Adrenal gland (tissue), 12 donors: ENCODE results near the gene HMHB1. TPM values are rescaled to one million over a fixed set of nuclear protein-coding genes. Genes with fewer than 3 reads are reported as not detected.

Experiments
- DNase-seq, 7 donors: peaks; one replicate each; pipeline ENCODE4 v3.0.0-alpha.2; 2019 to 2020
- H3K27ac ChIP-seq, 5 donors: fragments of 200-600 bp; sonication (generic) in 4 of 5; 1 replicate in 3 of 5; 2 replicates in 2 of 5; pipeline versions ENCODE4 v1.5.1 to v1.8.0; 2016 to 2020; ENCODE audit warnings: mild to moderate bottlenecking in 1 of 5
- H3K27me3 ChIP-seq: fragments of 200-600 bp; 2 replicates; pipeline ENCODE4 v1.8.0; 2021
- H3K36me3 ChIP-seq, 2 donors: fragments of 200-600 bp; replicated peaks in 1 of 2; 1 replicate in 1 of 2; 2 replicates in 1 of 2; pipeline versions ENCODE4 v1.5.1 to v1.8.0; 2018 to 2022
- H3K4me1 ChIP-seq, 2 donors: fragments of 200-600 bp; replicated peaks in 1 of 2; 1 replicate in 1 of 2; 2 replicates in 1 of 2; pipeline versions ENCODE4 v1.5.1 to v1.8.0; 2018 to 2021
- H3K4me3 ChIP-seq, 4 donors: fragments of 200-600 bp; sonication (generic) in 3 of 4; one replicate each; pipeline ENCODE4 v1.5.1; 2016 to 2018
- H3K9me3 ChIP-seq, 3 donors: fragments of 200-600 bp; sonication (generic) in 1 of 3; replicated peaks in 1 of 3; 1 replicate in 2 of 3; 2 replicates in 1 of 3; pipeline versions ENCODE4 v1.5.1 to v1.8.0; 2016 to 2021
- POLR2A ChIP-seq, 2 donors: fragments of 450-650 bp; IDR thresholded peaks; one replicate each; pipeline ENCODE4 v1.6.1; 2017; ENCODE audit warnings: antibody characterized with exemption in 2 of 2, mild to moderate bottlenecking in 2 of 2, moderate library complexity in 1 of 2
- WGBS, 4 donors: extraction: QIAGEN DNeasy Blood & Tissue Kit in 2 of 4; methylation state at CpG; one replicate each; pipeline versions ENCODE4 v1.1.5 to v1.1.7; 2013 to 2017; 5-methylcytosine and 5-hydroxymethylcytosine counted together
- intact Hi-C, 2 donors: fragments of 100-400 bp; cut with DNase I; formaldehyde crosslinking; loops; one replicate each; pipeline versions ENCODE4 v1.14.1 to v1.15.0; 2022 to 2023
- polyA plus RNA-seq, 3 donors: library from polyadenylated mRNA; stranded (reverse); fragments of 200-250 nt in 2 of 3; fragments of 350-450 nt in 1 of 3; fragmentation: Illumina TruSeq in 1 of 3; extraction: RNeasy Lipid Tissue Mini Kit (QIAGEN cat#74804) in 1 of 3; gene quantifications; one replicate each; pipeline ENCODE4 v1.2.3, GENCODE V29; 2013 to 2014
- total RNA-seq, 9 donors: library from RNA; depleted of rRNA in 4 of 9; stranded (reverse); fragments of >200 nt in 4 of 9; fragments of 120-200 nt in 1 of 9; fragmentation: NEBNext Ultra II Directional in 1 of 9; extraction: Animal tissue kit (Norgen Biotek cat#: 25700) in 1 of 9; gene quantifications; one replicate each; pipeline versions ENCODE4 v1.1.0 to v1.2.4, GENCODE V29; 2013 to 2023
- TF ChIP-seq, protein P1 (sequence below), 6 experiments: fragments of 450-650 bp in 4 of 6; fragments of 200-600 bp in 2 of 6; sonication (generic) in 1 of 6; IDR thresholded peaks; 1 replicate in 5 of 6; 2 replicates in 1 of 6; pipeline versions ENCODE4 v1.5.1 to v1.8.0; 2016 to 2021; ENCODE audit warnings: antibody characterized with exemption in 6 of 6, mild to moderate bottlenecking in 2 of 6, moderate library complexity in 1 of 6
- donor health status: healthy with polysubstance abuse.
- donor health status: Bipolar disorder and iron deficiency.
- donor health status: DM: yes; HTN: yes; CAD: no.
- donor health status: DM: no; HTN: no; CAD: no.
- donor health status: DM: no; HTN: no; CAD: no.
- donor health status: DM: yes; HTN: yes; CAD: no.

HMHB1 gene
- total and polyA plus RNA-seq, 12 donors, result not detected

DNA sequence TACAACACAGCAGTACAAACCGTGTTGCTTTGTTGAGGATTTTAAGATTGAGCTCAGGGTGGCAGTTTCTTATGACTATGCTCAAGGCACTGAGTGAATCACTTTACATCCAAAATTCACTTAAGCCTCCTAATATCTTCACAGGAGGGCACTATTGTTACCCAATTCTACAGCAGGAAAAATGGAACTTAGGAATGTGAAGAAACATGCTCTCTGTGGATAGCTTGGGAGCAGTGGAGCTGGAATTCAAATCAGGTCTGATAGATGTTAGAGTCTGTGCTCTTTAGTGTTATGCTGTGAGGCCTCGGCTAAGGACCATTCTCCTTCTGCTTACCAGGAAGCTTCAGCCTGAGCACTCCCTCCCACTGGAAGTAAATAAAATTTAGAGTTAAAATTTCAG lies 18.7 kb upstream of the HMHB1 start:
- Histone ChIP-seq H3K36me3 (no peaks in the 10 kb centered on the region), H3K4me3 (no peak overlapping the region), H3K4me1 (no peaks in the 10 kb centered on the region), H3K9me3 (no peaks in the 10 kb centered on the region), H3K27me3 (no peaks in the 10 kb centered on the region), H3K27ac (no peak overlapping the region)
- DNase-seq, result no peak
- WGBS, 4 donors, result 62 to 82% (median 71%) methylated on average over 2 of the region's 2 CpGs
- intact Hi-C loops, result no loop called here
- TF ChIP-seq, protein P1, sequence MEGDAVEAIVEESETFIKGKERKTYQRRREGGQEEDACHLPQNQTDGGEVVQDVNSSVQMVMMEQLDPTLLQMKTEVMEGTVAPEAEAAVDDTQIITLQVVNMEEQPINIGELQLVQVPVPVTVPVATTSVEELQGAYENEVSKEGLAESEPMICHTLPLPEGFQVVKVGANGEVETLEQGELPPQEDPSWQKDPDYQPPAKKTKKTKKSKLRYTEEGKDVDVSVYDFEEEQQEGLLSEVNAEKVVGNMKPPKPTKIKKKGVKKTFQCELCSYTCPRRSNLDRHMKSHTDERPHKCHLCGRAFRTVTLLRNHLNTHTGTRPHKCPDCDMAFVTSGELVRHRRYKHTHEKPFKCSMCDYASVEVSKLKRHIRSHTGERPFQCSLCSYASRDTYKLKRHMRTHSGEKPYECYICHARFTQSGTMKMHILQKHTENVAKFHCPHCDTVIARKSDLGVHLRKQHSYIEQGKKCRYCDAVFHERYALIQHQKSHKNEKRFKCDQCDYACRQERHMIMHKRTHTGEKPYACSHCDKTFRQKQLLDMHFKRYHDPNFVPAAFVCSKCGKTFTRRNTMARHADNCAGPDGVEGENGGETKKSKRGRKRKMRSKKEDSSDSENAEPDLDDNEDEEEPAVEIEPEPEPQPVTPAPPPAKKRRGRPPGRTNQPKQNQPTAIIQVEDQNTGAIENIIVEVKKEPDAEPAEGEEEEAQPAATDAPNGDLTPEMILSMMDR (IDR thresholded peaks at IDR 0.05), result no peak
- TF ChIP-seq POLR2A (IDR thresholded peaks at IDR 0.05), result no peak

DNA sequence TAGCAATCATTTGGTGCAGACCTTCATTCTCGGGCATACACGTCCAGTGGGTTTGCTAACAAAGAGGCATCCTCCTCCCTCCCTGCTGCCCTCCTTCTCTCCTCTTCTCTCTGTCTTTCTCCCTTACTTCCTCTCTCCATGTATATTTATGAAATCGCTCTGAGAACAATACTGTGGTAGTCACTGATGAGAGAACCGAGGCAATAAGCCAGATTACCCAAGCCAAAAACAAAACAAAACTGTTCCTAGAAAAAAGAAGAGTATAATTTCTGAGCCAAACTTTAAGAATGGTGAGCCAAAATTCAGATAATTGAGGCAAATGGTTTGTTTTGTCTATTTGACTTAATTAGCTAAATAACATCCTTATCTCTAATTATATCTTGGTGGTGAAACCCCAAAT lies 15.8 kb upstream of the HMHB1 start:
- no peaks in the 10 kb centered on the region for H3K27me3 ChIP-seq
- no peaks in the 10 kb centered on the region for H3K4me1 ChIP-seq
- H3K27ac ChIP-seq, result no peak overlapping the region
- no peaks in the 10 kb centered on the region for H3K9me3 ChIP-seq
- intact Hi-C loops, result no loop called here
- no peaks in the 10 kb centered on the region for H3K36me3 ChIP-seq
- no peak for DNase-seq
- no peak overlapping the region for H3K4me3 ChIP-seq
- WGBS, 4 donors, result 45 to 66% (median 56%) methylated on average over 4 of the region's 4 CpGs
- TF ChIP-seq, protein P1 (IDR thresholded peaks at IDR 0.05), result no peak
- no peak for TF ChIP-seq POLR2A (IDR thresholded peaks at IDR 0.05)

DNA sequence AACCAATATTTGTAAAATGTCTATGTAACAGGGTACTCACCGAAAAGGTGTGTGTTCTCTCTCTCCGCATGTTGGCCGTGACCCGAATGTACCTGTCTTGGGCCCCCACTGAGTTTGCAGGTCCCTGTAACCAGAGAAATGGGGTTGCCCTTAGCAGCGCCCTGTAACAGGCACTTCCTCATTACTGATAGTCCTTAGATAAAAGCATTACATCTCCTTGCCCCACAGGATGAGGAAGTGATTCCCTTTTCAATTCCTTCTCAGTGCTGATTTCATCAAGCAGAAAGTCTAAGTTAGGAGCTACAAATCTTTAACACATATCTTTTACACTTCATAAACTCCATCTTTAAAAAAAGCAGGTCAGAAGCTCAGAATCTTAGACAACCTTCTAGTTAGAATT lies 15.2 kb upstream of the HMHB1 start:
- no peak overlapping the region for H3K27ac ChIP-seq
- H3K27me3 ChIP-seq, result no peaks in the 10 kb centered on the region
- H3K36me3 ChIP-seq, result no peaks in the 10 kb centered on the region
- intact Hi-C loops, result no loop called here
- no peak overlapping the region for H3K4me3 ChIP-seq
- no peaks in the 10 kb centered on the region for H3K4me1 ChIP-seq
- no peaks in the 10 kb centered on the region for H3K9me3 ChIP-seq
- no peak for TF ChIP-seq POLR2A (IDR thresholded peaks at IDR 0.05)
- TF ChIP-seq, protein P1 (IDR thresholded peaks at IDR 0.05), result no peak
- DNase-seq, result peak in 1 of 7 donors; percentile 1
- WGBS, 4 donors, result 68 to 88% (median 82%) methylated on average over 5 of the region's 5 CpGs

DNA sequence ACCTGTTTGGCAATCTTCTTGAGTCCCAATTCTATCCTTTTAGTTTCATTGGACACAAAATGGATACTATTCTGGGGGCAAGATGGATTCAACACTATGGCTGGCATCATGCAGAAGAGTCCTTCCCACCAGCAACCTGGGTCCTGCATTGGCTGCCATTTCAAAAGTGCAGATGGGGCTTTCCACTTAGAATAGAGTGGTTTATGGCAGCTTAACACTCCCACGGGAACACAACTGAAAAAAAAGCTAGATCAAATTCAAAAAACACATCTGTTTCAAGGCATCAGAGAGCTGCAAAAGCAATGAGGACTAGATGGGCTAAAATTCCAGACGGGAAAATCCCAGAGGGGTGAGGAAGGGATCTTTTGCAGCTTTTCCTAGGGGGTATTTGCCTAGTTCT lies 11.2 kb upstream of the HMHB1 start:
- 61 to 66% (median 64%) methylated on average over 2 of the region's 2 CpGs for WGBS, 4 donors
- intact Hi-C loops, result no loop called here
- no peak overlapping the region for H3K4me3 ChIP-seq
- no peaks in the 10 kb centered on the region for H3K4me1 ChIP-seq
- no peak for DNase-seq
- H3K27me3 ChIP-seq, result peaks cover under 1% of the 10 kb centered on the region
- H3K9me3 ChIP-seq, result no peaks in the 10 kb centered on the region
- no peak overlapping the region for H3K27ac ChIP-seq
- no peak for TF ChIP-seq POLR2A (IDR thresholded peaks at IDR 0.05)
- TF ChIP-seq, protein P1 (IDR thresholded peaks at IDR 0.05), result no peak
- H3K36me3 ChIP-seq, result no peaks in the 10 kb centered on the region
